ENCODE results near the gene GPC5.
"Not testable (repeated sequence)": the region's sequence is repeated elsewhere in the genome, so short reads cannot be mapped to it uniquely, and the experiment has no call there.

GPC5 gene

DNA sequence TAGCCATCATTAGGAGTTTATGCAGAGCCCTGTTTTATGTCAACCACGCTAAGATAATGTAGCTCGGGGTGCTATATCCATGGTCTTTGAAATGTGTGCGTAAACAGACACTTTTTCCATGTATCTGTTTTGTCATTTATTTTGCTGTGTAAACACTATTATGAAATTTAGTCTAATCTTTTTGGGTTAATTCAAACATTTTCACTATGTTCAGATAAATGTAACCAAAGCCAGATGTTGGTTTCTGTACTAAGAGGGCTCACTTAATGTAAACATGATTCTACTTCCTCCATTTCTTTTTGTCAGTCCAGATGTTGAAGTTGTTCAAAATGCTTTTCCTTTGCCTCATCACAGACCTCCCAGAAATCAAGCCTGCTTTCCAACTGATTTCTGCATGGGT lies 1328.7 kb downstream of the GPC5 start:
- DNase-seq, result no peak

GRCh38 chr13:92734068-92734467 lies 1335.6 kb downstream of the GPC5 start:
- no peak for DNase-seq

DNA sequence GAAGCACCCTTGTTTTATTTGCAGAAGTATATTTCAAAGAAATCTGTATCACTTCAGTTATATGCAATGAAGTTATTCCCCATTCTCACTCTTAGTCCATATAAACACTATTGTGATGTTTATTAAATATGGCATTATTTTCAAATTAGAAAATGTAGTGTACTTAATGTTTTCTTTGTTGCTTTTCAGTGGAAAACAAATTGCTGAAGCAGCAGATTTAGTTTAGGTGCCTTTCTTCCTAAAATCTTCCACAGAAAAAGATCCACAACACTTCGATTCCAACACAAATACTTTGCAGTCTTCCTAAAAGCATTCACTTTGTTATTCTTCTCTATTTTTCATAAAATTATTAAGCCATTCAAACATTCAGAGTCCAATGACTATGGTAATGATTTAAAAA lies 1336.1 kb downstream of the GPC5 start:
- DNase-seq, result no peak

- DNase-seq, result no peak
These were observed 1337.5 kb downstream of the GPC5 start for GRCh38 chr13:92735909-92736308.

- DNase-seq, result no peak
These were observed 1340.9 kb downstream of the GPC5 start for GRCh38 chr13:92739306-92739818.

DNA sequence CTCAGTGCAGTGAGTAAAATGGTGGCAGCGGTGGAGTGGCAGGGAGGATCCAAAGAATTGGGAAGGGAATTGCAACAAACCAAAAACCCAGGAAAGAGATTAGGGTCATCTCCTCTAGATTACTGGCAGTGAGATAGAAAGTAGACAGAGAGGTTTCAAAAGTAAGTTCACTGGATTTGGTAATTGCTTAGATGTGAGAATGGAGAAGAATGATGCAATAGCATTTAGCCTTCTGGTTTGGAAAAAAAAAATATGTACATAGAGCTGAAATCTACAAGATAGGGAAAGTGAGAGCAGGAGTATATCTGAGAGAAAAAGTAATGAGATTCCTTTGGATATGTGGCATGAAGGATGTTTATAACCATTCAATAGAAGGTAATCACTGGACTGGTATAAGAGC lies 1345.6 kb downstream of the GPC5 start:
- no peak for DNase-seq

GRCh38 chr13:92745258-92745657 lies 1346.8 kb downstream of the GPC5 start:
- DNase-seq, result no peak

DNA sequence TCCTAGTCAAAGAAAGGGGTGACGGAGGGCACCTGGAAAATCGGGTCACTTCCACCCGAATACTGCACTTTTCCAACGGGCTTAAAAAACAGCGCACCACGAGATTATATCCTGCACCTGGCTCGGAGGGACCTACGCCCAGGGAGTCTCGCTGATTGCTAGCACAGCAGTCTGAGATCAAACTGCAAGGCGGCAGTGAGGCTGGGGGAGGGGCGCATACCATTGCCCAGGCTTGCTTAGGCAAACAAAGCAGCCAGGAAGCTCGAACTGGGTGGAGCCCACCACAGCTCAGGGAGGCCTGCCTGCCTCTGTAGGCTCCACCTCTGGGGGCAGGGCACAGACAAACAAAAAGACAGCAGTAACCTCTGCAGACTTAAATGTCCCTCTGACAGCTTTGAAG lies 1354.3 kb downstream of the GPC5 start:
- DNase-seq, result not testable (repeated sequence)

DNA sequence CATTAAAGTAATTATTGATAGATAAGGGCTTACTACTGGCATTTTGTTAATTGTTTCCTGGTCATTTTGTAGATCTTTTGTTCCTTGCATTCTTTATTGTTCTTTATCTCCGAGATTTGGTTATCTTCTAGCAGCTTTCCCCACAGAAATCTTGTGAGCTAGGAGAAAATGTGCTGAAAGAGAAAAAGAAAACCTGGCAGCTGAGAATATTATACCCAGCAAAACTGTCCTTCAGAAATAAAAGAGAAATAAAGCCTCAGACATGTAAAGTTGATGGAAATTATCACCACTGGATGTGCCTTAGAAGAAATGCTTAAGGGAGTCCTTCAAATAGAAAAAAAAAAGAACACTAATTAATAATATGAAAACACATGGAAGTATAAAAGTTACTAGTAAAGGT lies 1363.3 kb downstream of the GPC5 start:
- no peak for DNase-seq

DNA sequence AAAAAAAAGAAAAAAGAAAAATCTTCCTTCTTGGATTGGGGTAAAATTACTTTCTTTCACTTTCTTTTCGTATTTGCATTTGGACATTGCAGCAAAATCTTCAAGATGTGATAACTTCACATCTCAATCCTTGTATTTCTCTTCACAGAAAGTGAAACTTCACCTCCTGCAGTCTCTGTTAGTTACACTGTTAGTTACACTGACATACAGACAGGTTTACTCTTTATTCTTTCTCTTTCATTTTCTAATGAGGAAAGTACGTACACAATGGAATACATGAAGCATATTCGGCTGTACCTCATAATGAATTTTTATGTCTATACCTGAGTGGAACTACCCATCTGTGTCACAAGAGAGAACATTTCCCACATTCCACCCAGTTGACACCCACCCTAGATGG lies 1369.0 kb downstream of the GPC5 start:
- no peak for DNase-seq

DNA sequence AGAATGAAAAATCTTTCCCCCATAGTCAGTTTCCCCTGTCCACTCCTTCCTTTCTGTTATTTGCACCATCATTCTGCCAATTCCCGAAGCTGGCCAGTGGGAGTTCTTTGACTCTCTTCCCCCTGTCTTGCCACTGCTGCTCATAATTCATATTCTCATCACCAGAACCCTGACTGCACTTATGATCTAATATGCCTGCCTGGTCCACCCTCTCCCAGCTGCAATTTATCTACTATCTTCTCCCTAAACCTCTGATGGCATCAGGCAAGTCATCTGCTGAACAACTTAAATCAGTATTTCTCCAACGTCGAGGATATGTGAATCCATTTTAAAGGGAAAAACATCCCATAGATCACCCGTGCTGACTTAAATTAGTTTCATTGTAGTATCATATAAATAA lies 1370.2 kb downstream of the GPC5 start:
- no peak for DNase-seq

DNA sequence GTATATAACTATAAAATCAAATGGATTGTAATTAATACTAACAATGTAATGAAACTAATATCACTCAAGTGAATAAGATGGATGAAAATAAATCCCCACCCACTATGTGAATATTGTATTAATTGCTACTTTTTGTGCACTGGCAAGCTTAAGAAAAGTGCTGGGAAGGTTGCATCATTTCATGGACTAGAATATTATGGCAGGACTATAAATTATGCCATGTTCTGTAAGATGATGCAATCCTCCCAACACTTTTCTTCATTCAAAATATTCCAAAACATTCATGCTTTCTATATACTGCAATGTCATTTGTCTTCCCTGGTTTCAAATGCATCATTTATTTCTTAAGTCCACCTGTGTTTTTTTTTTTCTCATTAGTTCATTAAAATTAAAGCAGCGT lies 1370.6 kb downstream of the GPC5 start:
- DNase-seq, result no peak

DNA sequence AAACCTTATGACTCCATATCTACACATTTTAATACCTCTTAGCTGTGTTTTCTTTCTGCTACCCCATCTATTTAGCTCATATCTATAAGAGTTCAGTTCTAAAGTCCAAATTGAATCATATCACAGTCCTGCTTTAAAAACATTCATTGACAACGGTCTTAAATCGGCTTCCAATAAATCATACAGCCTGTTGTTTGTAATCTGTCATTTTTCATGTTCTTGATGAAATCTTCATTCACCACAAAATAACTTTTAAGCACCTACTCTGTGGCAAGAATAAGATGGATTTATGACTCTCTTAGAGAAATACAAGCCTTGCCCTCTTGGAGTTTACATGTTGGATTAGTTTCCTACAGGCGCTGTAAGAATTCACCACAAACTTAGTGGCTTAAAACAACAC lies 1377.2 kb downstream of the GPC5 start:
- no peak for DNase-seq

GRCh38 chr13:92781965-92782690 lies 1383.7 kb downstream of the GPC5 start:
- no peak for DNase-seq

DNA sequence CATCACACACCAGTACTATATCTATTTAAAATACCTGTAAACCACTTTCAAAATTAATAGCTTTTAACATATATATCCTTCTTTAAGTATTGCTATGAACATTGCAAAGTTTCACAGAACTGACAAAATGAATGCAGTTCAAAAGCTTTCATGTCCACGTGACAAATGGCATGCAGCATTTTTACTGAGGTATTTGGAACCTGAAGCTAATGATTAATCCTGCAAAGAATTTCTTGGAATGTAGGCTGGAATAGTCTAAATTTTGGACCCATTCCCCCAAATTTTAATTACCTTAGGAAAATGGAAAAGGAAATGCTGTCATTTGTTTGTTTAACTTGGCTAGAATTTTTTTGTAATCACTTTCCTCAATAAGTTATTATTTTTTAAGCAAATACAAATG lies 1404.4 kb downstream of the GPC5 start:
- DNase-seq, result no peak

DNA sequence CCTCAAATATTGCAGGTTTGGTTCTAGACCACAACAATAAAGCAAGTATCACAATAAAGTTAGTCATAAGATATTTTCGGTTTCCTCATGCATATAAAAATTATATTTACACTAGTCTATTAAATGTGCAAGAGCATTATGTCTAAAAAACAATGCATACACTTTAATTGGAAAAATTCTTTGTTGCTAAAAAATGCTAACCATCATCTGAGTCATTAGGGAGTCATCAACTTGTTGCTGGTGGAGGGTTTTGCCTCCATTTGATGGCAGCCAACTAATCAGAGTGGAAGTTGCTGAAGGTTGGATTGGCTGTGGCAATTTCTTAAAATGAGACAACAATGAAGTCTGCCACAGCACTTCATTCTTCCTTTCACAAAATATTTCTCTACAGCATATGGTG lies 1405.9 kb downstream of the GPC5 start:
- DNase-seq, result no peak

DNA sequence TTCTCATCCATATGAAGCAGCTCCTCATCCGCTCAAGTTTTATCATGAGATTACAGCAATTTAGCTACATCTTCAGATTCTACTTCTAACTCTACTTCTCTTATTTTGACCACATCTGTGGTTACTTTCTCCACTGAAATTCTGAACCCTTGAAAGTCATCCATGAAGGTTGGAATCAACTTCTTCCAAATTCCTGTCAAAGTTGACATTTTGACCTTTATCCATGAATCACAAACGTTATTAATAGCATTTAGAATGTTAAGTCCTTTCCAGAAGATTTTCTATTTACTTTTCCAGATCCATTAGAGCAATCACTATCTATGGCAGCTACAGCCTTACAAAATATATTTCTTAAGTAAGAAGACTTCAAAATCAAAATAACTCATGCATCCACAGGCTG lies 1406.5 kb downstream of the GPC5 start:
- DNase-seq, result no peak

DNA sequence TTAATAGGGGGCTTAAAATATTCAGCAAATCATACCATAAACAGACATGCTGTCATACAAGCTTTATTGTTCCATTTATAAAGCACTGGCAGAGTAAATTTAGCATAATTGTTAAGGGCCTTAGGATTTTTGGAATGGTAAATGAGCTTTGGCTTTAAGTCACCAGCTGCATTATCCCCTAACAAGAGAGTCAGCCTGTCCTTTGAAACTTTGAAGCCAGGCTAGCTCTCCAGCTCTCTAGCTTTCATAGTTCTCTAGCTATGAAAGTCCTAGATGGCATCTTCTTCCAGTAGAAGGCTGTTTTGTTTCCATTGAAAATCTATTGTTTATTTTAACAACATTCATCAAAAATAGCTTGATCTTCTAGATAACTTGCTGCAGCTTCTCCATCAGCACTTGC lies 1407.3 kb downstream of the GPC5 start:
- DNase-seq, result no peak

- DNase-seq, result no peak
These were observed 1407.8 kb downstream of the GPC5 start for GRCh38 chr13:92806215-92806614.

GRCh38 chr13:92807353-92807752 lies 1408.9 kb downstream of the GPC5 start:
- DNase-seq, result no peak

DNA sequence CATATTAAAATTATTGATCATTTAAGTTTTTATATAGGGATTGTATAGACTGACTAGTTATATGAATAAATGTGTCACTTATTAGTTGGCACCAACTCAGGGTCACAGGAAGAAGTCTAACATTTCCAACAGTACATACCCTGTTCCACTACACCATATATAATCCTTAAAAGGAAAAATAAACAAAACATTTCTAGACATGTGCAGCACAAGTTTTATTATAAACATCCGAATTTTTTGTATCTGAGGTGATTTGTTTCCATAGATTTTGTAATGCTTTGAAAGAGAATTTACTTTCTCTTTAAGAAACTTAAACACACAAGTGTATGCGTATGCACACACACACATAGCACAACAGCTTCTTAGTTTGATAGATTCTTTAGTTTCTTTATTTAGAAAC lies 1409.5 kb downstream of the GPC5 start:
- no peak for DNase-seq

GRCh38 chr13:92821324-92821723 lies 1422.9 kb downstream of the GPC5 start:
- no peak for DNase-seq

DNA sequence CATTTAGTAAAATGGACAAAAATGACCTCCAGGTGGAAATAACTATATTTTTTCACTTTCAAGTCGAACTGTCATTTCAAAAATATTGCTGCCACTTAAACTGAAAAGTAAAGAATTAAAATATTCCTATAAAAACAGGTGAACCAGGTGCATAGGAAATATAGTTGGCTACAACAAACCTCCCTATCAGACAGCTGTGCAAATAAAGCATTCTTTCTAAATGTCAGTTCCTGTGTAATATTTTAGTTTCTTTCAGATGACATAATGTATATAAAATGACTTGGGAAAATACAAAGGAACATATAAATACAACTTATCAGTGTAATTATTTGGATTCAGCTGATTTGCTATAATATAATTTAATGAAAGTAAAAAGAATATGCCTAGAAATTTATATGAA lies 1424.6 kb downstream of the GPC5 start:
- DNase-seq, result no peak

DNA sequence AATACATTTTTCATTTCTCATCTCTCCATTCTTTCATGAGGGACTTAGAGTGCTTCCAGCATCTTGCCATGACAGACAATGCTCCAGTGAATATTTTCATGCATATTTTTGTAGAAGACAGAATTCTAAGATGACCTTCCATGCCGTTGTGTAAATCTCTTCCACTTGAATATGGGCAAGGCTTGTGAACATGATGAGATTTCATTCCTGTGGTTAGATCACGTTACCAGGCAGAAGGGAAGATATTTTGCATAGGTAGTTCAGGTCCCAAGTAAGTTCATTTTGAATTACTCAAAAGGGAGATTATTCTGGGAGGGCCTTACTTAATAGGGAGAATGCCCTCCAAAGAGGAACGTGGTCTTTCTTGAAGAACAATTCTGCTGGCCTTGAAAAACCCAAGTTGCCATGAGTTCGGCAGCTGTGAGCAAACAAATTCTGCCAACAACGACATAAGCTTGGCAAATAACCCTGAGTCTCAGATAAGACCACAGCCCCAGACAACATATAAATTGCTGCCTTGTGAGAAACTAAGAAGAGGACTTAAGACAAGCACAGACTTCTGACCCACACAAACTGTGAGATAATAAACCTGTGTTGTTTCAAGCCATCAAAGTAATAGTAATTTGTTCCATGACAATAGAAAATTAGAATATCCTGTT lies 1427.6 kb downstream of the GPC5 start:
- no peak for DNase-seq

DNA sequence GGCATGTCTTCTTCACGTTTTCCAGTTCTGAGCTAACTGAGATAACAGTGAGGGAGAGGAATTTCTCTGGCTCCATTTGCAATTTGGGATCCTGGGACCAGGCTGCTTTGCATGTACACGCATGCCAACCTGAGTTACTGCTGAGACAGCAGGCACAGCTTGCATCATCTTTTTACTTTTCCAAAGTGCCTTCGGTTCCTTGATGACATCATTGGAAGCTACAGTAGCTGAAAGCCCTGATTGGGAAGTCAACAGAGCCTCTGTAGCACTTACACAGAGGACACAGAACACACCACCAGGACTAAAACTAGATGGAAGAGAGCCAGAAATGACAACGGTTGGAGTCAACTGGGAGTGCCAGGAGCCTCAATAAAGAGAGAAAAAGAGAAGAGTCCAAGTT lies 1429.1 kb downstream of the GPC5 start:
- DNase-seq, result no peak
